ENCODE results near the gene COL10A1.

DNA sequence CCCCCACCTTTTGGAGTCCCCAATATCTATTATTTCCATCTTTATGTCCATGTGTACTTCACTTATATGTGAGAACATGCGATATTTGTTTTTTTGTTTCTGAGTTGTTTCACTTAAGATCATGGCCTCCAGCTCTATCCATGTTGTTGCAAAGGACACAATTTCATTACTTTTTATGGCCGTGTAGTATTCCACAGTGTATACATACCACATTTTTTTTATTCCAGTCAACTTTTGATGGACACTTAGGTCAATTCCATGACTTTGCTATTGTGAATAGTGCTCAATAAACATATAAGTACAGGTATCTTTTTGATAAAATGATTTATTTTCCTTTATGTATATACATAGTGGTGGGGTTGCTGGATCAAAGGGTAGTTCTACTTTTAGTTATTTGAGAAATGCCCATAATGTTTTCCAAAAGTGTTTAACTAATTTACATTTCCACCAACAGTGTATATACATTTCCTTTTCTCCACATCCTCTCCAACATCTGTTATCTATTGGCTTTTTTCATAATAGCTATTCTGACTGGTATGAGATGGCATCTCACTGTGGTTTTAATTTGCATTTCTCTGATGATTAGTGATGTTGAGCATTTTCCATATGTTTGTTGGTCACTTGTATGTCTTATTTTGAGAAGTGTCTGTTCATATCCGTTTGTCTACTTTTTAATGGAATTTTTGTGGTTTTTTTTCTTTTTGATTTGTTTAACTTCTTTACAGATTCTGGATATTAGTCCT is 34.0 kb upstream of the COL10A1 start:
- TF ChIP-seq POLR2A (IDR thresholded peaks at IDR 0.05; ENCODE audit: low read length) (no peak), GATA1 (IDR thresholded peaks at IDR 0.05; ENCODE audit: low read depth, low read length) (no peak)
